Islet precursor cell (in vitro differentiated cells): Measurements from ENCODE around the gene ZNF784.

ENCODE experiments used
- DNase-seq: peaks from one replicate; pipeline ENCODE4 v3.0.0-alpha.2; 2018

The ZNF784 gene

DNA sequence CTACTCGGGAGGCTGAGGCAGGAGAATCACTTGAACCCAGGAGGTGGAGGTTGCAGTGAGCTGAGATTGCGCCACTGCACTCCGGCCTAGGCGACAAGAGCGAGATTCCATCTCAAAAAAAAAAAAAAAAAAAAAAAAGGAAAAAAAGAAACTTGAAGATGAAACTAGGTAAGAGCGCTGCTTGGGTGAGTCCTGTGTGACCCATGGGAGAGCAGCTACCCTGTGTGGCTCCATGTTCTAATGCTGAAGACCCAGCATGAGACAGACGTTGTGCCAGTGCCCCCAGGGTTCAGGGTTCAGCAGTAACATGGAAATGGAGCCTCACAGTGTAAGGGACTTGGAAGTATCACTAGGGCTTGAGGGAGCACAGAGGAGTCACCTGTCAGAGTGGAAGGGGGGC is 5.9 kb downstream of the ZNF784 start:
- no peak for DNase-seq

- no peak for DNase-seq
Observed at GRCh38 chr19:55617426-55617825, 6.9 kb downstream of the ZNF784 start.

GRCh38 chr19:55616395-55616875 is 7.9 kb downstream of the ZNF784 start:
- DNase-seq: no peak

DNA sequence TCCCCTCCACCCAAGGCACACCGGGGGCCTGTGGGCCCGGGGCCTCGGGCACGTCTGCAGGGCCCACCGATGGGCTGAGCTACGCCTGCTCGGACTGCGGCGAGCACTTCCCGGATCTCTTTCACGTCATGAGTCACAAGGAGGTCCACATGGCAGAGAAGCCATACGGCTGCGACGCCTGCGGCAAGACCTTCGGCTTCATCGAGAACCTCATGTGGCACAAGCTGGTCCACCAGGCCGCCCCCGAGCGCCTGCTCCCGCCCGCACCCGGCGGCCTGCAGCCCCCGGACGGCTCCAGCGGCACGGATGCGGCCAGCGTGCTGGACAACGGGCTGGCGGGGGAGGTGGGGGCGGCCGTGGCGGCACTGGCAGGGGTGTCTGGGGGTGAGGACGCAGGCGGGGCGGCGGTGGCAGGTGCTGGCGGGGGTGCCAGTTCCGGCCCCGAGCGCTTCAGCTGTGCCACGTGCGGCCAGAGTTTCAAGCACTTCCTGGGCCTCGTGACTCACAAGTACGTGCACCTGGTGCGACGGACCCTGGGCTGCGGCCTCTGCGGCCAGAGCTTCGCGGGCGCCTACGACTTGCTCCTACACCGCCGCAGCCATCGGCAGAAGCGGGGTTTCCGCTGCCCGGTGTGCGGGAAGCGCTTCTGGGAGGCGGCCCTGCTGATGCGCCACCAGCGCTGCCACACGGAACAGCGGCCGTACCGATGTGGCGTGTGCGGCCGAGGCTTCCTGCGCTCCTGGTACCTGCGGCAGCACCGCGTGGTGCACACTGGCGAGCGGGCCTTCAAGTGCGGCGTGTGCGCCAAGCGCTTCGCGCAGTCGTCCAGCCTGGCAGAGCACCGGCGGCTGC is 8.6 kb downstream of the ZNF784 start:
- DNase-seq: no peak

DNA sequence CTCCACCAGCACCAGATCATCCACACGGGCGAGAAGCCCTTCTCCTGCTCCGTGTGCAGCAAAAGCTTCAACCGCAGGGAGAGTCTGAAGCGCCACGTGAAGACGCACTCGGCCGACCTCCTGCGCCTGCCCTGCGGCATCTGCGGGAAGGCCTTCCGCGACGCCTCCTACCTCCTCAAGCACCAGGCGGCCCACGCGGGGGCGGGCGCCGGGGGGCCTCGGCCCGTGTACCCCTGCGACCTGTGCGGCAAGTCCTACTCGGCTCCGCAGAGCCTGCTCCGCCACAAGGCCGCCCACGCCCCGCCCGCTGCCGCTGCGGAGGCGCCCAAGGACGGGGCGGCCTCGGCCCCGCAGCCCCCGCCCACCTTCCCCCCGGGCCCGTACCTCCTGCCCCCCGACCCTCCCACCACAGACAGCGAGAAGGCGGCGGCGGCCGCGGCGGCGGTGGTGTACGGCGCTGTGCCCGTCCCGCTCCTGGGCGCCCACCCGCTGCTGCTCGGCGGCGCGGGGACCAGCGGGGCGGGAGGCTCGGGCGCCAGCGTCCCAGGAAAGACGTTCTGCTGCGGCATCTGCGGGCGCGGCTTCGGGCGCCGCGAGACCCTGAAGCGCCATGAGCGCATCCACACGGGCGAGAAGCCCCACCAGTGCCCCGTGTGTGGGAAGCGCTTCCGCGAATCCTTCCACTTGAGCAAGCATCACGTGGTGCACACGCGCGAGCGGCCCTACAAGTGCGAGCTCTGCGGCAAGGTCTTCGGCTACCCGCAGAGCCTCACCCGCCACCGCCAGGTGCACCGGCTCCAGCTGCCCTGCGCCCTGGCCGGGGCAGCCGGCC is 9.4 kb downstream of the ZNF784 start:
- no peak for DNase-seq

- DNase-seq: no peak
Observed at GRCh38 chr19:55613930-55614710, 10.2 kb downstream of the ZNF784 start.

GRCh38 chr19:55613396-55613795 is 11.0 kb downstream of the ZNF784 start:
- no peak for DNase-seq

- DNase-seq: no peak
Observed at GRCh38 chr19:55611983-55612645, 12.3 kb downstream of the ZNF784 start.

- no peak for DNase-seq
Observed at GRCh38 chr19:55611300-55611982, 12.9 kb downstream of the ZNF784 start.

DNA sequence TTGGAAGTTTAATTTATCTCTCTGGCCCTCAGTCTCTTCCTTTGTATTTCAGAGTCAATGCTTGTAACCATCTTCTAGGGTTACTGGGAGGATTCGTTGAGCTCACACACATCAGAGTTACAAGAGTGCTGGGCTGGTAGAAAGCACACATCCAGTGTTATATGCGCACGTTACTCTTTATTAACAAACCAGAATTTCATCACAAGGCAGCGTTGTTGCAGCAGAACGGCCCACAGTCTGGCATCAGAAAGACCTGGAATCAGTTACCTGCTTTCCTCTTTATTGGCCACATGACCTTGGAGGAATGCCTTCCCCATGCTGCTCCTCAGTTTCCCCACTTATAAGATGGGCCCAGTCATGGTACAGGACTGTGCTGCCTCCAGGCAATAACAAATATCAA is 15.0 kb downstream of the ZNF784 start:
- DNase-seq: no peak

DNA sequence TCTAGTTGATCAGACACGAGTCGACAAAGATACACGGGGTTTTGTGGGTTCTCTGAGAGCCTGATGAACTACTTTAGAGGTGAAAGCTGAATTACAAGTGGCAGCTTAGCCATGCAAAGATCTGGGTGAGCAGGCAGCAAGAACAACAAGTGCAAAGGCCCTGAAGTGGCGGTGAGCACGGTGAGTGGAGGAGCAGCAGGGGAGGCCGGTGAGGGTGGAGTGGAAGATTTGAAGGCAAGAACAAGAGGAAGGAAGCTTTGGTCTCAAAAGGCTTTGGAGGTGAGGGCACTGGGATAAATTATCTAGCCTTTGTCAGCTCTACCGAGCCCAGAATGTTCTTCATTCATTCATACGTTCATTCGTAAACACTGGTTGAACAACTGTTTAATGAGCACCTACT is 17.5 kb downstream of the ZNF784 start:
- no peak for DNase-seq

GRCh38 chr19:55606471-55606787 is 17.9 kb downstream of the ZNF784 start:
- DNase-seq: no peak

DNA sequence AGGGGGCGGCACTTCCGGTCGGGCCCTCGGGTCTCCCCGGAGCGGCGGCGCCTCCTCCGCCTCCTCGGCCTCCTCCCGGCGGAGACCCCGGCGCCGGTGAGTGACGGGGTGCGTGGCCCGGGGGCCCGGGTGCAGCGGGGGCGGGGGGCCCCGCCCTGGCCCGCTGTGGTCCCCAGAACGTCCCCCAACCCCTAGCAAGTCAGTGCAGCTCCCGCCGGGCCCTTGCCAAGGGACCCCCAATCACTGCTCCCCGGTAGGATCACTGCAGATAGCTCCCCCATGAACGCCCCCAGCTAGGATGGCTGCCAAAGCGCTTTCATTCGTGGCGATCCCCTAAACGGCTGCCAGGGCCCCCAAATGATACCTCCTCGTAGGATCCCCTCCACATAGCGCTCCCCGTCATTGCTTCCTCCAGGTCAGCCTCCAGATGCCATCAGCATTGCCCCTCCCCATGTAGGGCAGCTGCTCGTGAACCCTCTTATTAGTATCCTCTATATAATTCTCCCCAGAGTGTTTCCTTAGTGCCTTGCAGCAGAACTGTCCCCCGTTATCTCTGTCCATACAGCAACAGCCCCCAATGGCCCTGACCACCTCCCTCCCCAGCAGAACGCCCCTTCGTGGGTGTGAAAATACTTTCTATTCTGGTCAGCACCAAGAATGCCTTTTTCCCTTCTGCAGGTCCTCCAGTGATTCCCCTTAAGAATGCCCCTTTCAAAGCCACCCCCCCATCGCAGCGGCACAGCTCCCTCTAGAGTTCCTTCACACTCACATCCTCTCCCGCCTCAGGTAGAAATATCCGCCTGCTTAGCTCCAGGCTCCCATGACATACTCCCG is 18.5 kb downstream of the ZNF784 start, which contains the start of gene ZNF865:
Gene ZNF865 (plus strand): TSS at position 11 of the 834 bp plus-strand sequence. CDS start 7,972 bp downstream, outside the sequence.
- peak; percentile 93 for DNase-seq

DNA sequence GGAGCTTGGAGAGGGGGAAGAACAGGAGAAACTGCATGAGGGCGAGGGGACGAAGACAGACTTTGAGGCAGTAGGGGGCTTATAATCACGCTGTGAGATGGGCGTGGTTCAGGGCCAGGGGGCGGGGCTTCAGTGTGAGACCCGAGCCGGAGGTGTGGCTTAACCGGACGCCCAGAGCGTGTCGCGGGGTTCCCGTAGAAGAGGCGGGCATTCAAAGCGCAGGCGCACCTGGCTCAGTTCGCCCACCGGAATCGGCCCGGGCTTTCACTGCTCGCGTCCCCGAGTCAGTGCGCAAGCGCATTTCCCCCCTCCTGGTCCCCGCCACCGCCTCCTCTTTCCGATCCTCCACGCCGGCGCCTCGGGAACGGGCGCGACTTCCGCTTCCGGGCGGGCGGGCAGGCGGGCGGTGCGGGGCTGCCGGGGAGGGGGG is 19.1 kb downstream of the ZNF784 start:
- DNase-seq: peak; percentile 99

DNA sequence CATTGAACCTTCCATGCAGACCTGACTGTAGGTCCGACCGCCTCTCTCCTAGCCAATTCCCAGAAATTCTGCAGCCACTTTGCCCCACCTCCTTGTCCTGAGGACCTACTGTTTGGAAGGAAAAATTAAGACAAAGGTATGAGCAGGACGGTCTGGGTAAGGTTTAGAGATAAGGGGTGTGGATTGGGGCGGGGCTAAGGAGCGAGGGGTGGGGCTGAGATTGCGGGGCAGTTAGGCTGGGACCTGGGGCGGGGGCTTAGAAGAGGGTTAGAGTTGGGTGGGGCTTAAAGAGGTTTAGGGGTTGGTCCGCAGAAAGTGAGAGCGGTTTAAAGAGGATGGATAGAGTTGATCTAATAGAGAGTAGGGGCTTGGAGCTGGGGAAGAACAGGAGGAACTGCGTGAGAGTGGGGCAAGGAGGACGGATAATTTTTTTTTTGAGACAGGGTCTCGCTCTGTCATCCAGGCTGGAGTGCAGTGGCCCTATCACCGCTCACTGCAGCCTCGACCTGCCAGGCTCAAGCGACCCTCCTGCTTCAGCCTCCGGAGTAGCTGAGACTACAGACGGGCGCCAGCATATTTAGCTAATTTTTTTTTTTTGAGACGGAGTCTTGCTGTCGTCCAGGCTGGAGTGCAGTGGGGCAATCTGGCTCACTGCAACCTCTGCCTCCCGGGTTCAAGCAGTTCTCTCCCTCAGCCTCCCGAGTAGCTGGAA is 20.6 kb downstream of the ZNF784 start:
- no peak for DNase-seq

DNA sequence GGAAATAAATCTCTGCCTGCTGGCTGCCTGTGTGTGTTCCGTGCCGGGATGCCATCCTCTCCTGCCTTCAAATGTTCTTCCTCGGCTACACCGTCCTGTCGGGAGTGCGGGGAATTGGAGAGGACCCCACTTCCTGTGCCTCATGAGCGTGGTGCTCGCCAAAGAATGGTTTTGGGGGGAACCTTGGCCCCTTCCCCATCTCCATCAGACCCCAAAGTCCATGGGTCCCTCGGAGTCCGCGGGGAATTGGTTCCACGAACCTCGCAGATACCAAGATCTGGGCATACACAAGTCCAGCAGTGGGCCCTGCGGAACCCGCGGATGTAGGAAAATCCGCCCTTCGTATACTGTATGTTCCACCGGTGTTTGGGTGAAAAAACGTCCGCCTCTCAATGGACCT is 21.3 kb downstream of the ZNF784 start:
- DNase-seq: peak; percentile 34

- no peak for DNase-seq
Observed at GRCh38 chr19:55602104-55603001, 22.0 kb downstream of the ZNF784 start.

DNA sequence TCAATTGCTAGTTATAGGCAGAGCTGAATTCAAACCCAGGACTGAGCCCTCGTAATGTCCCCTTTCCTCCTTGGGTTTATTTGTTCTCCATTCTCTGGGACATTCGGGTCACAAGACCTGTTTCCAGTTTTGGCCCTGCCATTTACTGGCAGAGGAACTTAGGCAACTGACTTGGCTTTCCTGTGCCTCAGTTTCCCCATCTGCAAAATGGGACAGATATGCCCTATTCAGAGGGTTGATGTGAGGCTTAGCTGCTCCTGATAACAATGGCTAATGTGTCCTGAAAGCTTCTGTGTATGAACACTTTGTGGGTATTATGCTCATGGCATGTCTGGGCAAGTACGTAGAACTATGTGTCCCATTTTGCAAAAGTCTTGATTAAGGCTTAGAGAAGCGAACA is 23.3 kb downstream of the ZNF784 start:
- no peak for DNase-seq

DNA sequence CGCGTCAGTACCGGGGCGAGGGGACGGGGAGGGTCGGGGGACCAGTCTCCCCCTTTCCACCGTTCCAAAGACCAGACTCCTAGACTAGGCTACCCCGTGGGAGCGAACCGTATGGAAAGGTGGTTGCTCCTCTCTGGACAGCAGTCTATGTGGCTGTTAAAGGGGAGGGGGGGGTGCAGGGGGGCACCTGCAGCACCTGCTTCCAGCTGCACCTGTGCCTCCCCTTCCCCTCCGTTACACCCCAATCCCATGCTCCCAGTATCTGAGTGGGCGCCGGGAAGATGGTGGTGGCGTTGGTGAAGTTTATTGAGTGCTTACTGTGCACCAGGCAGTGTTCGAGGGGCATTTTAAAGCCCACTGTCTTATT is 23.7 kb downstream of the ZNF784 start:
- DNase-seq: no peak
